Jurkat, Clone E6-1 (cell line): ENCODE data around the gene KIFC3. TPM values are rescaled to one million over a fixed set of nuclear protein-coding genes. Genes with fewer than 3 reads are reported as not detected.
"Not testable (repeated sequence)": the region's sequence is repeated elsewhere in the genome, so short reads cannot be mapped to it uniquely, and the experiment has no call there.

ENCODE experiments used
- DNase-seq: peaks from one replicate; pipeline ENCODE4 v3.0.0-alpha.2; 2011; ENCODE audit warnings: low read depth, low spot score
- H3K4me3 ChIP-seq: 2 replicates; pipeline ENCODE4 v1.5.1; 2011; ENCODE audit warnings: mild to moderate bottlenecking, low read length, control low read depth, moderate library complexity
- polyA plus RNA-seq: library from polyadenylated mRNA; unstranded; fragments of >200 nt; gene quantifications from one replicate; pipeline ENCODE4 v1.2.1, GENCODE V29; 2012; ENCODE audit warnings: missing spikeins; ENCODE audit not compliant: insufficient read length, insufficient read depth

KIFC3 gene, protein sequence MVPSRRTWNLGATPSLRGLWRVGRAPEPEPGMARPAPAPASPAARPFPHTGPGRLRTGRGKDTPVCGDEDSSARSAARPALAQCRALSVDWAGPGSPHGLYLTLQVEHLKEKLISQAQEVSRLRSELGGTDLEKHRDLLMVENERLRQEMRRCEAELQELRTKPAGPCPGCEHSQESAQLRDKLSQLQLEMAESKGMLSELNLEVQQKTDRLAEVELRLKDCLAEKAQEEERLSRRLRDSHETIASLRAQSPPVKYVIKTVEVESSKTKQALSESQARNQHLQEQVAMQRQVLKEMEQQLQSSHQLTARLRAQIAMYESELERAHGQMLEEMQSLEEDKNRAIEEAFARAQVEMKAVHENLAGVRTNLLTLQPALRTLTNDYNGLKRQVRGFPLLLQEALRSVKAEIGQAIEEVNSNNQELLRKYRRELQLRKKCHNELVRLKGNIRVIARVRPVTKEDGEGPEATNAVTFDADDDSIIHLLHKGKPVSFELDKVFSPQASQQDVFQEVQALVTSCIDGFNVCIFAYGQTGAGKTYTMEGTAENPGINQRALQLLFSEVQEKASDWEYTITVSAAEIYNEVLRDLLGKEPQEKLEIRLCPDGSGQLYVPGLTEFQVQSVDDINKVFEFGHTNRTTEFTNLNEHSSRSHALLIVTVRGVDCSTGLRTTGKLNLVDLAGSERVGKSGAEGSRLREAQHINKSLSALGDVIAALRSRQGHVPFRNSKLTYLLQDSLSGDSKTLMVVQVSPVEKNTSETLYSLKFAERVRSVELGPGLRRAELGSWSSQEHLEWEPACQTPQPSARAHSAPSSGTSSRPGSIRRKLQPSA
- polyA plus RNA-seq: 2.4 TPM

DNA sequence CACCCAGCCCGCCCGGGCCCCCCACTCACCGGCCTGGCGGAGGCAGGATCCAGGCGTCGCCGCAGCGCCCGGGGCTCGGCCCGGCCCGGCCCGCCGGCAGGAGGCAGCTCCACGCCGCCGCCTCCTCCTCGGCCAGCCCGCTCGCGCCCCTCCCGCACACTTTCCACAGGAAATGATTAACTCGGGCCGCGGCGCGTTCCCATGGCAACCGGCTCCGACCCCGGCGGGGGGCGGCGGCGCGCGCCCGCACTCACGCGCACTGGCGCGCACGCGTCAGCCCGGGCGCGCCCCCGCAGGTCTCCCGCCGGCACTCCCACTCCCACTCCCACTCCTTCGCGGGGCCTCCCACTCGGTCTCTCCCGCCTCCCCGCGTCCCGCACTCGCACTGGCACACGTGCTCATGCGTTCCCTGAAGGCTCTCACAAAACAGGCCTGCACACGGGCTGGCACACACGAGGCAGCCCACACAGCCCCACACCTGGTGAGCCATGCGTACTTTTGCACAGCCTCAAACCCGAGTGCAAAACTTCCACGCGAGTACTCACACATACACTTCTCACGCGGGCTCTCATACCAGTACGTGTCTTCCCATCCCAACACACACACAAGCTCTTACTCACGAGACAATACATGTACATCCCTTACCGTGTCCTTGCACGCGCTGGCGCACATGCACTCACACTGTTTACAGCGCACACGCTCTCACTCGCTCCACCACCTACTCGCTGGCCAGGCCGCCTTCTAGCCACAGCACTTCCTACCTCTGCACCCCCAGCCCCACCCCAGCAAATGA lies at the start of gene KIFC3:
Gene KIFC3 (minus strand): TSS at position 151 of the 793 bp plus-strand sequence. CDS start 4,248 bp downstream, outside the sequence.
- H3K4me3 ChIP-seq: no peak within 1 kb of the TSS
- no peak for DNase-seq

DNA sequence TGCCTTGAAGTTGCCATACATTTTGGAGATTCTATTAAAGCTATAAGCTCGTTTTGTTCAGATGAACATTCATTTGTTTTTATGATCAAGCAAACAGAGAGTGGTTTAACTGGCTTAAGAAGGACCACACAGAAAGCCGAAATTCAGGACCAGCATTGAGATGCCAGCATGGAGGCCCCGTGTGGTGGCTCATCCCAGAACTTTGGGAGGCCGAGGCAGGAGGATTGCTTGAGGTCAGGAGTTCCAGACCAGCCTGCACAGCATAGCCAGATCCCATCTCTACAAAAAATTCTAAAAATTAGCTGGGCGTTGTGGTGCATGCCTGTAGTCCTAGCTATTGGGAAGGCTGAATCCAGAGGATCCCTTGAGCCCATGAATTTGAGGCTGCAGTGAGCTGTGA lies 45.9 kb upstream of the KIFC3 start:
- no peak for DNase-seq
- no peak overlapping the region for H3K4me3 ChIP-seq

DNA sequence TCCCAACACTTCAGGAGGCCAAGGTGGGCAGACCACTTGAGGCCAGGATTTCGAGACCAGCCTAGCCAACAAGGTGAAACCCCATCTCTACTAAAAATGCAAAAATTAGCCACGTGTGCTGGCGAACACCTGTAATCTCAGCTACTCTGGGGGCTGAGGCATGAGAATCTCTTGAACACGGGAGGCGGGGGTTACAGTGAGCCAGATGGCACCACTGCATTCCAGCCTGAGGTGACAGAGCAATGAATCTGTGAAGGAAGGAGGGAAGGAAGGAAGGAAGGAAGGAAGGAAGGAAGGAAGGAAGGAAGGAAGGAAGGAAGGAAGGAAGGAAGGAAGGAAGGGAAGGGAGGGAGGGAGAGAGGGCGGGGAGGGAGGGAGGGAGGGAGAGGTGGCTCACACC lies 44.6 kb upstream of the KIFC3 start:
- not testable (repeated sequence) for DNase-seq, H3K4me3 ChIP-seq

DNA sequence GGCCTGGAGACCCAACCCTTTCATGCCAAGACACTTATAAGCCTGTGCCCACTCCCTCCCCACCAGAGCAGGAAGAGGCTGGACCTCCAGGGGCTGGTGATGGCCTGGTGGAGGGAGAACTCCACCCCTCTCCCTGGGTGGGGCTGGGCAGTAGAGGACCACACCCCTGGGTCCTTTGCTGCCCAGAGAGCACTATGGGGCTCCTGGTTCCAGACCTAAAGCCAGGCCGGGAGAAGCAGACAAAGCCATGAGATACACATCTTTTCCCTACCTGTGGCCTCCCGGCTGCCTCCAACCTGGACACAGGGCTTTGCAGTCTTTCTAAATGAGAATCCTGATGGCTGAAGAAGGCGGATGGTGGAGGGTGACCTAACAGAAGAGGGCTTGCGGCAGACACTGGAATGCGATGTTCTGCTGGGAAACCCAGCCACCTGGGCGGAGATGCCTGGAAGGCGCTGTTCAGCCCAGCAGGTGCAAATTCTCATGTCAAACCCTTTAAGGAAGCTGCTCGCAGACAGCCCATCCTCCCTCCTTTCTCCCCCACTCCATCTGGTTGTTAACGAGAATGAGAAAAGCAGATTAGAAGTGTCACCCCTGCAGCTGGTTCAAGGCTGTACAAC lies 43.9 kb upstream of the KIFC3 start:
- H3K4me3 ChIP-seq: no peak overlapping the region
- no peak for DNase-seq

DNA sequence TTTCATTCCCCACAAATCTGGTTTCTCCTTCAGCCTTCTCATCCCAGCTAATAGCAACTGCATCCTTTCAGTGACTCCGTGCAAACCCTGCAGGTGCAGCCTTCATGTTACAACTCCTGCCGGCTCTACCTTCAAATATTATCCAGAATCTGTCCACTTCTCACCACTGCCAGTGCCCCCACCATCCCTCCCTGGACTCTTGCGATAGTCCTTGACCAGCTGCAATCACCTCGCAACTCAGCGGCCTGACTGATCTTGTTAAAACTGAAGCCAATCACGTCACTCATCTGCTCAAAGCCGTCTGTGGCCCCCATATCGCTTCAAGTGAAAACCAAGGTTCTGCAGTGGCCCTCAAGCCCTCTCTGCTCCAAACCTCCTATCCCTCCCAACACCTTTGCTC lies 42.8 kb upstream of the KIFC3 start:
- DNase-seq: no peak
- no peak overlapping the region for H3K4me3 ChIP-seq

DNA sequence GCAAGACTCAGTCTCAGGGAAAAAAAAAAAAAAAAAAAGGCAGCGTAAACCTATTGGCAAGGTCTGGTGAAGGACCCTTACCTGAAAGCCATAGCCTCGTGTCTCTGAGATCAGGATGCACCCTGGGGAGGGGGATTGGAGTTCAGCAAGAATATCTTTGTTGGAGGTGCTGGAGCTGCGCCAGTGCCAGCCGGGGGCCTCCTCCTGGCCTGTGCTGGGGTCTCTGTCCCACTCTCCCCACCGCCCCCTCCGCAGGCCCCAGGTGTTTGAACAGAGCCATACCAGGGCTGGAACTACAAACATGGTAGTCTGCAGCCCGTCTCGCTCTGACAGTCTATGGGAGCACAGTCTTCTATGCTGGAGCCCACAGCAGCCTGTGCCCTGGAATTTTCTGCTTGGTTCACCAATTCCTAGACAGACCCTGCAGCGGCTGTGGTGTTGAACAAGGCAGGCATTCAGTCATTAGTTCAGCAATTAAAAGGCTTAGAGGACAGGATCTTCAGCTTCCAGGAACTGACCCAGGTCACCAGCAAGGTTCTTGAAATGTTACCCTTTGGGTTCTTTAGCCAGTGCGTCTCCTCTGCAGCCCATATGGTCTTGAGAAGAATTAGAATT lies 42.2 kb upstream of the KIFC3 start:
- no peak overlapping the region for H3K4me3 ChIP-seq
- no peak for DNase-seq

DNA sequence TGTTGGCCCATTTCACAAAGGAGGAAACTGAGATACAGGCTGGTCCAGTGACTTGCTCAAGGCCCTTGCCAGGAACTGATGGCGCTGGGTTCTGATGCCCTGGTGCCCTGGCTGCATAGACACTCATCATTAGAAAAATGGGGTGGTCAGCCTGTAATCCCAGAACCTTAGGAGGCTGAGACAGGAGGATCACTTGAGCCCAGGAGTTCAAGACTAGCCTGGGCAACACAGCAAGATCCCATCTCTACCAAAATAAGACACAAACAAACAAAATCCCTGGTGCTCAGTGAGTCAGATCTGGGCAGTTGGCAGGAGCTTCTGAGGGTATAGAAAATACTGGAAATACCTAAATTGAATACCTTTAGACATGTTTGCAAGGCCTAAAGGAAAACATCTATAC lies 41.1 kb upstream of the KIFC3 start:
- DNase-seq: no peak

DNA sequence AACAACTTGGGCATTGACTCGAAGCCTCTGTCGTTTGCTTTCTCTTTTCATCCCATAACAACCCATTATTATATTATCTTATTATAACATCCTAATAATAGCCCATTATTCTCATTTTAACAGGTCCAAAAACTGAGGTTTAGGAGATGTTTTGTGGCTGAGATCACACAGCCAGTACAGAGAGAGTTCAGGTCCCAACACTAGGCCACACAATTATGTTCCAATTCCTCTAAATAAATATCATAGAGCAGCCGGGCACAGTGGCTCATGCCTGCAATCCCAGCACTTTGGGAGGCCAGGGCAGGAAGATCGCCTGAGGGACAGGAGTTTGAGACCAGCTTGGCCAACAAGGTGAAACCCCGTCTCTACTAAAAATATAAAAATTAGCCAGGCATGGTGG lies 40.3 kb upstream of the KIFC3 start:
- H3K4me3 ChIP-seq: no peak overlapping the region
- DNase-seq: no peak

More for the DNA sequence above, 41.1 kb upstream of the KIFC3 start:
- no peak overlapping the region for H3K4me3 ChIP-seq

DNA sequence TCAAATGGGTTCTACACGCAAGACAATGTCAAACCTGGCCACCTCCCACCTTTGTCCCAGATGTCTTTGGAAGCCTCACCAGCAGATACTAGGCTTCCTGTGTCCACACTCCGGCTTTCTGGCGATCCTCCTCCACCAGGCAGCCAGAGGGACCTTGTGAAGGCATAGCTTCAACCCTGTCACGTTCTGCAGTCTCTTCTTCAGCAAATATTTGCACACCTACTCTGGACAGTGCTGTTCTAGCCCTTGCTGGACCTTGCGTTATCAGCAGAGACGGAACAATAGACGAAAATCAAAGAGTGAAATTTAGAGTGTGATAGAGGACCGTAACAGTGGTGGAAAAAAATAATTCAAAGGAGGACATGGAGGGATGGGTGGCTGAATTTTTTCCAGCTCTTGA lies 38.5 kb upstream of the KIFC3 start:
- no peak for DNase-seq
- no peak overlapping the region for H3K4me3 ChIP-seq

DNA sequence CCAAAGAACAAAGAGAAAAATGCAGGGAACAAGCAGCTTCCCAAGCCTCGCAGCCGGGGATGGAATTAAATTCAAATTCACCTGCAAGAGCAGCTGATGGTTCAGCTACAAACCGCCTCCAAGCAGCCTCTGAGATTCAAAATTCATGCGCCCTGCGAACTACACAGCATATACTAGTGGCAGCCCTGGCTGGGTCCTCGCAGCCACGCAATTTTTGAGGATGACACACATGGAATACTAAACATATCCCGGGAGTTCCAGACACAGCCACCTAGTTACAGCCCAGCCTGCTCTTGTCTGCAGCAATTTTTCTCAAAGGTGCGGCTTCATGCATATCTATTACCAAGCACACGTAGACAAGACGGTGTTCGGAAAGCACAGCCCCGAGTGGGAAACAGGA lies 35.9 kb upstream of the KIFC3 start:
- H3K4me3 ChIP-seq: no peak overlapping the region
- DNase-seq: no peak

DNA sequence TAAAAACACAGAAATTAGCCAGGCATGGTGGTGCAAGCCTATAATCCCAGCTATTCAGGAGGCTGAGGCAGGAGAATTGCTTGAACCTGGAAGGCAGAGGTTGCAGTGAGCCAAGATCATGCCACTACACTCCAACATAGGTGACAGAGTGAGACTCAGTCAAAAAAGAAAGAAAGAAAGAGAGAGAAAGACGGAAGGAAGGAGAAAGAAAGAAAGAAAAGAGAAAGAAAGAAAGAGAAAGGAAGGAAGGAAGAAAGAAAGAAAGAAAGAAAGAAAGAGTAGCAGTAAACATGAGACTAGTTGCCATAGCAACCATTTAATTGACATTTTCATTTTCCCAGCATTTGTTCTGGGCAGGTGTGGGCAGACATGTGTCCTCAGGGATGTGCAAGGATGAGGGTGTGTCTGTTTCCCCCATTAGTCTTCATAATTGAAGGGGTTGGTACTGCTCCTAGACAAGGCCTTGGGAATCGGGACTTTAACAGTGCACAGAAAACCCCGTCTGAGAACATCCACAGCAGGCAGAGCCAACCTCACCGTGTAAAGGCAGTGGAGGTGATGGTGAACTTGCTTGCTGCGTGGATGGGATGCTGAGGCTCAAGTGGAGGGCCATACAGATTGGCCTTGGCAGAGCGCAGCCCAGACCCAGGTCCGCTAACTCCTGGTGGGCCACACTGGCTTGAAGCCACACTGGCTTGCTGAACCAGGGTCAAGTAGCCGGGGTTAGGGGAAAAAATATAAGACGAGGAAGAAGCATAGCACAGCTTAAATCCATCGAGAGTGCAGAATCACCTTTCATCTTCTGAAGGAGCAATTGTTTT lies 35.2 kb upstream of the KIFC3 start:
- no peak overlapping the region for H3K4me3 ChIP-seq

DNA sequence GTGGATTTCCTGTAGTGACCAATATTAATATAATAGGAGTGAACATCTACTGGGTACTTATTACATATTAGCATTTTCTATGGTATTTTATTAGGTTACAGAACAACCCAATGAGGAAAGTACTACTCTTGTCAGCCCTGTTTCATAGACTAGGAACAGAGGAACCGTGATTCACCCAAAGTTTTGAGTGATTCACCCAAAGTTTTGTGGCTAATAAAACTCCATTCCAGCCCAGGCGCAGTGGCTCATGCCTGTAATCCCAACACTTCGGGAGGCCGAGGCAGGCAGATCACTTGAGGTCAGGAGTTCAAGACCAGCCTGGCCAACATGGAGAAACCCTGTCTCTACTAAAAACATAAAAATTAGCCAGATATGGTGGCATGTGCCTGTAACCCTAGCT lies 33.1 kb upstream of the KIFC3 start:
- not testable (repeated sequence) for DNase-seq, H3K4me3 ChIP-seq

More for the DNA sequence above, 35.2 kb upstream of the KIFC3 start:
- no peak for DNase-seq

DNA sequence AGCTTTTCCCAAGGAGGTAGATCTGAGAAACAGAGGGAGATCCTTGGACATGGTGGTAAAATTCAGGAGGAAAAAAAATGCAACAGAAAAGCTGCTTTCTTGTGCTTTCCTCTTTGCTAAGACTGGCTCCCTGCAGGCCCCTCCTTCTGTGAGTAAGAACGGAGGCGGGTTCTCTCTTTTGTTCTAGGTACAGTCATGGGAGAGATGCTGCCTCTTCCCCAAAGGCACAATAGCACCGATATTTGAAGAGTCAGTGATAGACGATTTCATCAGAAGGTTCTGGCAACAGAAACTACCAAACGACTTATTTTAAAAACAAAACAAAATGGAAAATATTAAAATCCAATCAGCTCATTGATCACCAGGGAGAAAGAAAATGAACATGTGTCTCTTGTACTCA lies 32.6 kb upstream of the KIFC3 start:
- DNase-seq: no peak
- H3K4me3 ChIP-seq: no peak overlapping the region

DNA sequence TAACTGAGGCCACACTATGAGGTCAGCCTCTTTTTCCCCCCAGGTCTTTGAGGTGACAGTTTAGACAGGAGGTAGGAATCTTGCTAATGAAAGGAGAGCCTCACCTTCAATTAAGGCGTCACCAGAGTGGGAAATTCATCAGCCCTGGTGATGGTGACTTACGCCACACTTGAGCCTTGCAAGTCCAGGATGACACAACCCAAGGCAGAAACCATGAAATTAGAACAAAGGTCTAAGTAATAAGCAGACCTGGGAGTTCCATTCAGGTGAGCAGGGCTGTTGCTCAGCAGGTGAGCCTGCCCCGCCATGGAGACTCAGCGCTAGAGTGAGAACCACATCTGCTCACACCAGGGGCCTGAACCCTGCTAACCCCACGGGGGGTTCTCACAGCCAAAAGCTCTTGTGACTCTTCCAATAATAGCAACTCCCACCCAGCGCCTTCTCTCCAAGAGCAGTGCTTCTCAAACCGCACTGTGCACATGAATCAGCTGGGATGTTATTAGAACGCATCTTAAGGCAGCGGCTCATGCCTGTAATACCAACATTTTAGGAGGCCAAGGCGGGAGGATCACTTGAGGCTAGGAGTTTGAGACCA lies 28.7 kb upstream of the KIFC3 start:
- no peak overlapping the region for H3K4me3 ChIP-seq
- DNase-seq: no peak

DNA sequence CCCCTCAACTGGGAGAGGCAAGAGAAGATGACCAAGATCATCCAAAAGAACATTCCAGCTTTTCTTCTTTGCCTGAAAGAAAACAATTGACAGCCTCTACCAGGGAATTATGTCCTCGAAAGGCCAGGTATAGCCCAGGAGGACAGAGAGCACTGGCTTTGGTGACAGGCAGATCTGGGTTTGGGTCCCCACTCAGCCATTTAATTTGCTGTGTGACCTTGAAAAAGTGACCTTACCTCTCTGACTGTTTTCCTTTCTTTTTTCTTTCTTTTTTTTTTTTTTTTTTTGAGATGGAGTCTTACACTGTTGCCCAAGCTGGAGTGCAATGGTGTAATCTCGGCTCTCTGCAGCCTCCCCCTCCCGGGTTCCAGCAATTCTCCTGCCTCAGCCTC lies 27.7 kb upstream of the KIFC3 start:
- no peak for DNase-seq
- H3K4me3 ChIP-seq: no peak overlapping the region

DNA sequence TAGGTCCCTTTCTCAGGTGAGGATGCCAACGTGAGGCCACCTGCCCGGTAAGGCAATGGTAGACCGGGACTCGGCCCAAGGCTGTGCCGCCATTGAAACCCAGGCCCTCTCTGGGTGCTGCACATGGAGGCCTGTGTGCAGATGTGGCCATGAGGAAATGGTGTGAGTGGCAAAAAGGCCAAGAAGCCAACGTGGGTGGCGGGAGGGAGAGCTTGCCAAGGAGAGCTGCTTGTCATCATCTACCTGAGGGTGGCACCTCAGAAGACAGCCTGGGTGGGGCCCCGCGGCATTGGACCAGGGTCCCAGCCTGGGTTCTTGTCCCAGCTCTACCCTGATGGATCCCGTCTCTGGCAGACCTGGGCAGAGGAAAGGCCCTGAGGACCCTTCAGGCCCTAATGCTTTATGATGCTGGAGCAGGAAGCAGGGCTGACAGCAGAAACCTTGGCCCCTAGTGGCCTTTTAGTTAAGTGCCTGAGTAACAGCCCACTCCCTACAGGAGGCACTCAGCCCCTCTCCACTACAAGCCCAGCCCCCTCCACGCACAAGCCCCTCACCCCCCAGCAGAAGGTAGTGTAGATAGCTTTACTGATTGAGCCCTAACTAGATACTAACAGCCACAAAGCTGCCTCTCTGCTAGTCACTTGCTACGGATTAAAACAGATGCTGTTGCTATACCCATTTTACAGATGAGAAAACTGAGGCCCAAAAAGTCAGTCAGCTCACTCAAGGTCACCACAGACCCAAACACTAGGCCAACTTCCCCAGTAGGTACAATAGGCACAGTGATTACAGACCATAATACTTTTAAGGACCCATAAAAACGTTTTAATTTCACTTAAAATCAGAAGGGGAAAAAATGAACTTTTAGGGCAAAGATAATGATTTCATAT lies 26.2 kb upstream of the KIFC3 start:
- peak; percentile 25 for DNase-seq
- no peak overlapping the region for H3K4me3 ChIP-seq
